ENCODE data around the gene ZBTB7C. TPM values are rescaled to one million over a fixed set of nuclear protein-coding genes. Genes with fewer than 3 reads are reported as not detected.

Gene ZBTB7C
- total and polyA plus RNA-seq, 2 donors: 4.6 to 8.6 TPM

DNA sequence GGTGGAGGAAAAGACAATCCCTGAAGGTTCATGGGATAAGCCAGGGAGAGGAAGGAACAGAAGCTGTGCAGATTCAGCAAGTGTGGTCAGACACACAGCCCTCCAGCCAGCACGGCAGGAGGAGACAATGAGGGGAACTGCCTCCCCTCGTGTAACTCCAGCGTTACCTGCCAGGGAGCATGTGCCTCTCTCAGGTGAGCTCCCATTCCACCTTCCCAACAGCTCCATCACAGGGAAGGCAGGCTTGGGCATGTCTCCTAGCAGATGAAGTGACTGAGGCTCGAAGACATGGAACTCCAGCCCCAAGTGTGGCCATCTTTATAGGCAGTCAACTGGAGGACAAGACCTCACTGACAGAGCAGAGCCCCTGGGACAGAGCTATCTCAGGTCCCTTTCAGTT is 47.4 kb downstream of the ZBTB7C start:
- Histone ChIP-seq H3K4me1 (ENCODE audit: insufficient read depth) (no peaks in the 10 kb centered on the region), H3K4me3 (ENCODE audit: low read depth, low read length) (no peak overlapping the region), H3K36me3 (ENCODE audit: insufficient read depth) (no peaks in the 10 kb centered on the region), H3K27ac (ENCODE audit: low read depth) (no peak overlapping the region)
- WGBS: 86% methylated on average over 4 of the region's 4 CpGs
- no peak for DNase-seq (ENCODE audit: extremely low spot score)

DNA sequence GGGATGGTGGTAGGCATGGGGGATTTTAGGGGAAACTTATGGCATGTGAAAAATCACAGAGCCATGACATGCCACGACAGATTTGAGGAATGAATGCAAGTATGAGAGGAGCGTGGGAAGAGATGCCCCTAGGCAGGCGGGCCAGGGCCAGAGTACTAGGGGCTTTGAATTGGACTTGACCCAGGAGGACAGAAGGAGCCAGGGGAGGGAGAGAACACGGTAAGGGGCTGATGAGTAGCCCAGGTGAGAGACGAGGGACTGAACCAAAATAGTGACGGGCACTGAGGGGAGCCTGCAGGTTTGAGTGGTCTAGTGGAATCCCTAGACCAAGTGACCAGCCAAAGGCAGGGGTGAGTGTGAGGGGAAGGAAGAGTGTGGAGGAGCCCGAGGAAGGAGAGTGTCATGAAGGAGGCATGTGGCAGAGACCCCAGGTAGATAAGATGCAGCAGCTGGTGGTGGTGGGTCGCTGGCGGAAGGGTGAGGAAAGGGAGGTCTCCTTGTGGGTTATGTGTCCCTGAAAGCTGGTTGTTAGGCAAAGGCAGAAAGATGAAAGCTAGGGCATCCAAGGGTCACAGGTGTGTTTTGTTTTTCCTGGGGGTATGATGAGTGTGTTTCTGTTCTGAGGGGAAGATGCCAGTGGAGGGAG is 48.7 kb downstream of the ZBTB7C start:
- H3K27ac ChIP-seq (ENCODE audit: low read depth): no peak overlapping the region
- H3K4me1 ChIP-seq (ENCODE audit: insufficient read depth): no peaks in the 10 kb centered on the region
- H3K4me3 ChIP-seq (ENCODE audit: low read depth, low read length): no peak overlapping the region
- H3K36me3 ChIP-seq (ENCODE audit: insufficient read depth): no peaks in the 10 kb centered on the region
- 87% methylated on average over 9 of the region's 9 CpGs for WGBS
- DNase-seq (ENCODE audit: extremely low spot score): no peak

DNA sequence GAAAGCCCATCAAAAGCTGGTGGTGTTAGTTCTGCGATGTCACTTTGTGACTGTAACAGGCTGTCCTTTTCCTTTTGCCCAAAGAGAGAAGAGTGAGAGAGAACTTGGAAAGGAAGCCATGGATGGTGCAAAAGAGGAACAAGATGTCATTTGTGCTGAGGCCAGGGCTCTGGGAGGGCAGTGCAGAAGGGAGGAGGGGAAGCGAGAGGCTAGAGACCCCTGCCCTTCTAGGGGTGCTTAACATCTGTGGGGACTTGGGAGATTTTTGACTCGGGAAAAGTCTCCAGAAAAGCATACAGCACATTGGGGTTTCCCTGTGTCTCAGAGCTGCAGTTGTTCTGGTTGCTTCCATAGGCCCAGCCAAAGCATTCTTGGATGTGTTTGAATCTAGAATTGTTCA is 49.6 kb downstream of the ZBTB7C start:
- WGBS: 89% methylated on average over 3 of the region's 3 CpGs
- Histone ChIP-seq H3K27ac (ENCODE audit: low read depth) (no peak overlapping the region), H3K4me3 (ENCODE audit: low read depth, low read length) (no peak overlapping the region), H3K4me1 (ENCODE audit: insufficient read depth) (no peaks in the 10 kb centered on the region), H3K36me3 (ENCODE audit: insufficient read depth) (no peaks in the 10 kb centered on the region)
- DNase-seq (ENCODE audit: extremely low spot score): no peak

DNA sequence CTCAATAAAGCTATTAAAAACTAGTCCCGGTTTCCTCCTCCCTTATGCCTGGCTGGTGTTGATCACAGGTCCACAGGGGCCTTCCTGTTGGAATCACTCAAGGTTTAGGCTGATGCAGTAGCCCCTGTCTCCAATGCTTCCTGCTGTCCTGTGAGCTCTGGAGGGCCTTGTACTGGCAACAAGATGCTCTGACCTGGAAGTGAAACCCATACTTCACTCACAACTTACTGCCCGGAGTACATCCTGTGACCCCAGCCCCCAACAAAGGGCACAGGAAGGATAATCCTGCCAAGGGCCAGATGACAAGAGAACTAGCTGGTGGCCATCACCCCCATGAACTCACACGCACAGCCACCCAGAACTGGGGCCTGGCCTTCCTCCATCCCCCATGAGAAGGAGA is 50.3 kb downstream of the ZBTB7C start:
- no peak overlapping the region for H3K4me3 ChIP-seq (ENCODE audit: low read depth, low read length)
- H3K27ac ChIP-seq (ENCODE audit: low read depth): no peak overlapping the region
- no peaks in the 10 kb centered on the region for H3K36me3 ChIP-seq (ENCODE audit: insufficient read depth)
- DNase-seq (ENCODE audit: extremely low spot score): no peak
- 84% methylated on average over 3 of the region's 3 CpGs for WGBS
- H3K4me1 ChIP-seq (ENCODE audit: insufficient read depth): no peaks in the 10 kb centered on the region

DNA sequence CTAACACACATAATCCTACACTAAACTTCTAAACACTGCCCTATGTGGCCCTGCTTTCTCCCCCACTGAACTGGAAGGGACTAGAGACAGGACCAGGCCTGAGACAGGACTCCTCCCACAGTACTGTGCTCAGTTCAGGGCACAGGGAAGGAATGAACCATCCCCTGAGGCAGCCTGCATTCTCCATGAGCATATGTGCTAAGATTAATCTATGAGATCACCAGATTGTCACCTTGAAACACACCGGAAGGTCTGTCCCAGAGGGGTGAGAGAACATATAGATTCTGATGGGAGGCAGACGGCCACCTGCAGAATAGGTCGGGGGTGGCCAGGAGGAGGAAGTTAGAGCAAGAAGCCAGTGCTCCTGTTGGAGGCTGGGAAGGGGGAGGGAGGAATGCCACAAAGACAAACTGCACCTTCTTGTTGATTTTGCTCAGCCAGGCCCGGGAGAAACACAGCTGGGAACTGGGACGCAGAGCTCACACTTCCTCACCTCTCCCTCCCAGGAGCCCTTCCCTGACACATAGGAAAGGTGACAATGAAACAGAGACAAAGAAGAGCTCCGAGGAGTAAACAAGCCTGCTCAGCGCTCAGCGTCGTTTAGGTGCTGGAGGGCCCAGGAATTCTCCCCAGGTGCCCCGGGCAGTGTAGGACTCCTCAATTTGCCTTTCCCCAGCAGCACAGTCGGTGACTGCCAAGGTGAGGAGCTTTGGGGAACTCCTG is 52.1 kb downstream of the ZBTB7C start:
- Histone ChIP-seq H3K36me3 (ENCODE audit: insufficient read depth) (no peaks in the 10 kb centered on the region), H3K4me1 (ENCODE audit: insufficient read depth) (no peaks in the 10 kb centered on the region), H3K4me3 (ENCODE audit: low read depth, low read length) (no peak overlapping the region), H3K27ac (ENCODE audit: low read depth) (no peak overlapping the region)
- WGBS: 65% methylated on average over 11 of the region's 11 CpGs
- DNase-seq (ENCODE audit: extremely low spot score): no peak

DNA sequence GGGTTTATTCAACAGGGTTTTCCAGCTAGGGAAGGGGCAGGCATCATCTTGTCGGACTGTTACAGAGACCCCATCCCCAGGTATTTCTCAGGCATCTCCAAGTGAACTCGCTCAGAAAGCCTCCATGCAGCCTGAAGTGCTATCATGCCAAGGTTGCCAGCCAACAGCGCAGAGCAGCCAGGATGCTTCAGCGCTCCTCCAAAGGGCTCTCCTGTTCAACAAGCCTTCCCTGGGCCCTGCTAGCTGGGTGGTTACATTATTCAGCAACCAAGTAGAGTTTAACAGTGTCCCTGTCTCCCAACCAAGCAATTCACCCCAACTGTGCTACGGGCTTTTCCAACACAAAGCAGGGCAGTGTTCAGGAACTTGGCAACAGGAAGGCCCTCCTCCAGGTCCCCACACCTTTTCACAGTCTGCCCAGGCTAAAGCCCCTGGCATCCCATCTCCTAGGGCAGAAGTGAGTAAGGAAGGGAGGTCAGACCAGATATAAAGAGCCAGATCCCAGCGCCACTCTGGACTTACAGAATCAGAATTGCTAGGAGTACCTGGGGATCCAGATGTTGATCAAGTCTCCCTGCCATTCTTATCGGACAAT is 52.9 kb downstream of the ZBTB7C start:
- H3K36me3 ChIP-seq (ENCODE audit: insufficient read depth): no peaks in the 10 kb centered on the region
- DNase-seq (ENCODE audit: extremely low spot score): no peak
- no peak overlapping the region for H3K4me3 ChIP-seq (ENCODE audit: low read depth, low read length)
- H3K4me1 ChIP-seq (ENCODE audit: insufficient read depth): no peaks in the 10 kb centered on the region
- 96% methylated on average over 7 of the region's 7 CpGs for WGBS
- H3K27ac ChIP-seq (ENCODE audit: low read depth): no peak overlapping the region

DNA sequence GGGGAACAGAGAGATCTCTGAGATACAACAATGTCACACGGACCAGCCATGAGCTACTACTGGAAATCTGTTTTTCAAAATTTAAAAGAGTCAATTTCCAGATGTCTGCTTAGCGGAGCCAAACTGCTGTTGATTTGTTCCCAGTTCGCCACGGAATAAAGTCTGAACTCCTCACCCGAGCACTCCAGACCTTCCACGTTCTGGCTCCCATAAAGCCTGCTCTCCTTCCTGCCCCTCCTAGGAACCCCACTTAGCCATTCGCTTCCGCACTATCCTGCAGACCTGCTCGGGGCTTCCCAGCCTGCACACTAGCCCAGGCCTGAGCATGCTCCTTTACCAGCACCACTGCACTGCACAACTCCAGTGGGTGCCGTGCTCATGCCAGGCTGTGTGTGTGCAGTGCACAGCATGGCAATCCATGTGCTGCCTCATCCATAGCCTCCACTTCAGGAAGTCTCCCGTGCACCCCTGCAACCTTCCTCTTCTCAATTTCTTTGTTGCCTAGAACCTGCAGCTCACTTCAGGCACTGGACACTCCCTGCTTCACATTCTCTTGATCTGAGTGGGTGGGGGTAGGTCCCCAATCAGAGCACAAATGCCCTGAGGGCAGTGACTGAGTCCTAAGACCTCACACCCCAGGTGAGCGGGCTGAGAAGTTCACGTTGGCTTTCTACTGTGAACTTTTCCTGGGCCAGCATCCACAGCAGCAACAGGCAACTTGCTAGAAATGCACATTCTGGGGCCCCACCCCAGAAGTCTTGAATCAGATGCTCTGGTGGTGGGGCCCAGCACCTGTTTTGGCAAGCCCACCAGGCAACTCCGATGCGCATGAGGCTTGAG is 53.7 kb downstream of the ZBTB7C start:
- 77% methylated on average over 15 of the region's 15 CpGs for WGBS
- no peaks in the 10 kb centered on the region for H3K36me3 ChIP-seq (ENCODE audit: insufficient read depth)
- DNase-seq (ENCODE audit: extremely low spot score): no peak
- H3K4me3 ChIP-seq (ENCODE audit: low read depth, low read length): no peak overlapping the region
- no peak overlapping the region for H3K27ac ChIP-seq (ENCODE audit: low read depth)
- H3K4me1 ChIP-seq (ENCODE audit: insufficient read depth): no peaks in the 10 kb centered on the region

DNA sequence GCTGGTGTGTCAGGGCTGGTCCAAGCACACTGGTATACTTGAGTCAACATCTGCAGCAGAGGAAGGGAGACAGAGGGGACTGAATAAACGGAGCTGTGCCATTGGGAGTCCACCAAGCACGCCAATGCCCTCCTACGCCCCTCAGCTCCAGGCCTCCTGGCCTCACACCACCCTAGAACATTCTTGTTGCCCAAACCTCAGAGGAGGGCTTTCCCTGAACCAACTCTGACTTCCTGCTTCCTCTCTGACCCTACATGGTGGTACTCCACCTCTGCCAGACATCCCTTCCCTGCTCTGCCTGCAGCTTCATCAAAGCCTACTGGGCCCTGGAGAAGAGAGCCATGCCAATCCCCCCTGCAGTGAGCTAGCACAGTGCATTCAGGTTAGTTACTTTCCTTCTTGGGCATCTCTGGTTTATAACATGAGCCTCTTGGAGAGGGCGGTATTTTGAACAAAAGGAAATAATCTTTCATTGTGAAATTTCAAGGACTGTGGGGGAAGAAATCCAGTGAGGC is 54.4 kb downstream of the ZBTB7C start:
- Histone ChIP-seq H3K4me1 (ENCODE audit: insufficient read depth) (no peaks in the 10 kb centered on the region), H3K27ac (ENCODE audit: low read depth) (no peak overlapping the region), H3K36me3 (ENCODE audit: insufficient read depth) (no peaks in the 10 kb centered on the region), H3K4me3 (ENCODE audit: low read depth, low read length) (no peak overlapping the region)
- WGBS: 90% methylated on average over 4 of the region's 4 CpGs
- no peak for DNase-seq (ENCODE audit: extremely low spot score)

DNA sequence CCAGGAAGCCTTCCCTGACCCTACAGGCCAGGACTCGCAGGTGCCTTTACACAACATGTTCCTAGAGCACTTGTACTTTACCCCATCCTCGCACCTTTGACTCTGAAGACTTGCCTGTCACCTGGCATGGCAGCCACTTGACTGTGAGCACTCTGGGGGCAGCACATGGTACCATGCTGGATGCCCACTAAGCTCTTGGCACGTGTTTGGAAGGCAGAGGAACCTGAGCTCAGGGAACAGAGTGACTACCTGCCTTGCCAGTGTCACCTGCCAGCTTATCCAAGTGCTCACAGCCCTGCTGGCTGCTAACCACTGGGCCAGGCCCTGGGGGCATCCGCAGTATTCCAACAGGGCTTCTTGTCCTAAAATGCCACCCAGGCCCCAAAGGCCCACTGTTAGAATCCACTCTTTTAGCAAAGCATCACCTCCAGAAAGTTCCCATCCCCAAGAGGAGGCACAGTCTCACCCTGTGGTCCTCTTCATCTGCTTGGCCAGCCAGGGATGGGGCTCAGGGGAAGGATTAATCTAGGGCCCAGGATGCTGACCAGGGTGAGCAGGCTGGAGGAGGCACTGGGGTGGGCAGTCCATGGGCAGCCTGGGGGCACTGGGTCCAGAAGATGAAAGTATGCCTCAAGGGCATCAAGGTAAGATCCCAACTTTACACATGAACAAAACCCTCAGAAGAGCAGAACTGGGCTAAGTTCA is 57.0 kb downstream of the ZBTB7C start:
- H3K4me3 ChIP-seq (ENCODE audit: low read depth, low read length): no peak overlapping the region
- H3K27ac ChIP-seq (ENCODE audit: low read depth): no peak overlapping the region
- no peak for DNase-seq (ENCODE audit: extremely low spot score)
- no peaks in the 10 kb centered on the region for H3K36me3 ChIP-seq (ENCODE audit: insufficient read depth)
- H3K4me1 ChIP-seq (ENCODE audit: insufficient read depth): no peaks in the 10 kb centered on the region
- WGBS: 90% methylated on average over 4 of the region's 4 CpGs

DNA sequence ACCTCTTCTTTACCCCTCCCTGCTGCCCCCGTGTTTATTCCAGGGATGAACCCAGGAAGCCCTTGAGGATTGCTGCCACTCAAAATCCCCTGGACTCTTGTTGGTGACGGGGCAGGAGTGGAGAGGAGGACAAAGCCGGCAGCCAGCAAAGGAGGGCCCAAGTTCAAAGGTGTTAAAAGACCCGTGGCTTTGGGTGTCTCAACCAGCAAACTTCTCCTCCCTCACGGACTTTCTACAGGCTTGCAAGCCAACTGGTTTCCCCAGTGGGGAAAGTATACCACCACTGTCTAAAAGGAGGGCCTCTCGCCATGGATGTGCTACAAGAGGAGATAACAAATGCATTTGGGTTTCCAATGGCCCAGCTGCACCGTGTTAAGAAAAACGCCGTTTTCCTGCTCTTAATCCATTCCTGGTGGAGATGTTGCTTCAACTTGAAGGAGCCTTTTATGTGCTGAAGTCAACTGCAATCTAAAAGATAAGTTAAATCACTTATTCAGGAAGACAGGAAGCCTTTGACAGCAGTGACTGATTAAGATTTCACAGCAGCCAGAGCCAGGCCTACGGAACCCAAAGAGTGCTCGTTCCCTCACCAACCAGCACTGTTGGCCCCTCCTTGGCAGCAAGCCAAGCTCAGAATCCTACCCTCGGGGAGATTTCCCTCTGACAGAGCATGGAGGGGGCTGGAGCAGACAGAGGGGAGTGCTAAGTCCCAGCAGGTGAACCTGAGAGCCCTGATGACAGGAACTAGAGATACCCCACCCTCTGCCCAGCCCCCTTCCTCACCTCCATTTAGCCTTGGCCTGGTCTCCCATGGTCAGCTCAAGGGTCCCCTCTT is 57.8 kb downstream of the ZBTB7C start:
- Histone ChIP-seq H3K36me3 (ENCODE audit: insufficient read depth) (no peaks in the 10 kb centered on the region), H3K27ac (ENCODE audit: low read depth) (no peak overlapping the region), H3K4me1 (ENCODE audit: insufficient read depth) (no peaks in the 10 kb centered on the region), H3K4me3 (ENCODE audit: low read depth, low read length) (no peak overlapping the region)
- no peak for DNase-seq (ENCODE audit: extremely low spot score)
- WGBS: 57% methylated on average over 12 of the region's 12 CpGs

DNA sequence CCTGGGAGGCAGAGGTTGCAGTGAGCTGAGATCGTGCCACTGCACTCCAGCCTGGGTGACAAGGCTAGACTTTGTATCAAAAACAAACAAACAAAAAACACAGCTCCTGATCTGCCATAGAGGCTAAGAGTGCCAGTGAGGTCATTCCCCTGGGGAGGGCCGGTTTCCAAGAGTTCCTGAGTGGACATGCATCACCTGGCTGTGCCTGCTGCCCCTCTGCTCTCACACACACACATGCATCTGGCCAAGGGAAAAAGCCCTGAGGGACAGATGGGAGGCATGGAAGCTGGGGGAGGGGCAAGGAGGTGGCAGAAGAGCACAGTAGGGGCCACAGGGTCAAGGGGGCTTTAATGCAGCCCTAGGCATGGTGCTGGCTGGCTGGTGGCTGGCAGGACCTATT is 60.4 kb downstream of the ZBTB7C start:
- Histone ChIP-seq H3K27ac (ENCODE audit: low read depth) (no peak overlapping the region), H3K36me3 (ENCODE audit: insufficient read depth) (no peaks in the 10 kb centered on the region), H3K4me1 (ENCODE audit: insufficient read depth) (no peaks in the 10 kb centered on the region), H3K4me3 (ENCODE audit: low read depth, low read length) (no peak overlapping the region)
- WGBS: 78% methylated on average over 2 of the region's 2 CpGs
- DNase-seq (ENCODE audit: extremely low spot score): no peak

DNA sequence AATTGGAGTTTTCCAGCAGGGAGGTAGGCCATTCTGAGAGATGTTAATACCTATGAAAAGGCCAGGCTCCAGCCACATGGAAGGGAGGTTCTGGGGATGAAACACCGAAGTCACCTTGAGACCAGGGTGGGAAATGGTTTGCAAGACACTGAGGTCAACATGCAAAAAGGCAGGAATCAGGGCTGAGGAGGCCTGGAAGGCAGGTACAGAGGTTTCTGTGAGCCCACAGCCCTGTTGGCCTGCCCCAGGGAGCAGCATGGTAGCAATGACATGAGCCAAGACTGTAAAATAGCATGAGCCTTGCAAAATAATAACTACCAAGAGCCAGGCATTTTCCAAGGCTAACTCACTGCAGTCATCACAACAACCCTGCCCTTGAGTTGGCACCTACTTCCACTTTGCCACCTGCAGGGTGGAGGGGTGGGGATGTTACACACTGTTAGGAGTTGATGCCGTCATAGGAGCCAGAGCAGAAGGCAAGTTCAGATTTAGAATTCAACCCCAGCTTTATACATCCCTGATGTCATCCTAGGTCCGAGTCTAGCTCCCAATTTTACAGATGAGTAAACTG is 61.3 kb downstream of the ZBTB7C start:
- no peak overlapping the region for H3K4me3 ChIP-seq (ENCODE audit: low read depth, low read length)
- no peak overlapping the region for H3K27ac ChIP-seq (ENCODE audit: low read depth)
- WGBS: 92% methylated on average over 3 of the region's 3 CpGs
- no peaks in the 10 kb centered on the region for H3K36me3 ChIP-seq (ENCODE audit: insufficient read depth)
- H3K4me1 ChIP-seq (ENCODE audit: insufficient read depth): no peaks in the 10 kb centered on the region
- no peak for DNase-seq (ENCODE audit: extremely low spot score)

Measured in urinary bladder (tissue), 4 donors.